ENCODE results near the gene BANF2. TPM values are rescaled to one million over a fixed set of nuclear protein-coding genes. Genes with fewer than 3 reads are reported as not detected.
A peak's percentile ranks its signal among the peaks of the same experiment; 100 is the strongest.

Gene BANF2
- total and polyA plus RNA-seq, 2 of the 13 experiments (the other 11 are each of a cell fraction or from before 2014, with no cell fraction given), result 0.35 TPM; not detected in 1

DNA sequence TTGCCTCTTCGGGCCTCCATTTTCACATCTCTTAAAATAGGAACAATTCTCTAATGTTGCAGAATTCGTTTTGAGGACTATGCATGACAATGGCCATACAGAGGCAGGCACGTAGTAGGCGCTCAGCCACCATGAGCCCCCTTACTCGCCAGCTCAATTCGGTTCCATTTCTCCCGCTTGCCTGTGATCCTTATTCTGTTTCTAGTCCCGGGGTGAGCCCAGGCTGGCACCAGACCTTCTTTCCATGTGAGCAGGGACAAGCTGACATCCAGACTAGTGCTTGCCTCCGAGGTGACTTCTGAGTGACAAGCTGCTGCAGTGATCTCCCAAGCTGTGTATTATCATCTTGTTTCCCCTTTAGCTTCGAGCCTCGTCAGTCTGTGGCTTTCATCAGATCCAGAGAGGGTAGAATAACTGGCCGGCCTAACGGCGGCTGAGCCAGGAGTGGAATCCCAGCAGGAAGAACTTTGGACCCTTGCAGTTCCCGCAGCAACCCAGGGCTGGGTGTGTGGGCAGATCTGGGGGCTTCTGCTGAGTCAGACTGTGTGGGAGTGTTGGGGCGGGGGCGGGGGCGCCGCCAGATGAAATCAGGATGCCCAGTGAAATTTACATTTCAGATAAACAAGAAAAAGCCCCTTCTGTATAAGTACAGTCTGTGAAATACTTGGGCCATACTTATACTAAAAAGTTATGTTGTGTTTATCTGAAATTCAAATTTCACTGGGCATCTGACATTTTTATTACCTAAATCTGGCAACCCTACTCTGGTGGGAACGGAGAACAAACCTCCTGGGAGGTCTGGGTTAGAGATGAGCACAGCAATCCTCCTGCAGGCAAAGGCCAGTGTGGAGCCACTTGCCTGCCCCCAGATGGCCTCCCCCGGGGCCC lies 10.9 kb downstream of the BANF2 start (continued):
- peak; percentile 39; the same call in 1 of the 2 replicates for TF ChIP-seq PRDM15 (CRISPR knock-in tag; IDR thresholded peaks at IDR 0.05)
- TF ChIP-seq, protein P1, sequence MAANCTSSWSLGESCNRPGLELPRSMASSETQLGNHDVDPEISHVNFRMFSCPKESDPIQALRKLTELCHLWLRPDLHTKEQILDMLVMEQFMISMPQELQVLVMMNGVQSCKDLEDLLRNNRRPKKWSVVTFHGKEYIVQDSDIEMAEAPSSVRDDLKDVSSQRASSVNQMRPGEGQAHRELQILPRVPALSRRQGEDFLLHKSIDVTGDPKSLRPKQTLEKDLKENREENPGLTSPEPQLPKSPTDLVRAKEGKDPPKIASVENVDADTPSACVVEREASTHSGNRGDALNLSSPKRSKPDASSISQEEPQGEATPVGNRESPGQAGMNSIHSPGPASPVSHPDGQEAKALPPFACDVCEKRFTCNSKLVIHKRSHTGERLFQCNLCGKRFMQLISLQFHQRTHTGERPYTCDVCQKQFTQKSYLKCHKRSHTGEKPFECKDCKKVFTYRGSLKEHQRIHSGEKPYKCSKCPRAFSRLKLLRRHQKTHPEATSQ (CRISPR knock-in tag; IDR thresholded peaks at IDR 0.05; ENCODE audit: borderline replicate concordance), result 0 out of 2 replicates have a peak, but pooled peaks have one; percentile 72
- no peak for TF ChIP-seq MZF1 (CRISPR knock-in tag; IDR thresholded peaks at IDR 0.05; ENCODE audit: borderline replicate concordance)
- TF ChIP-seq MTERF4 (CRISPR knock-in tag; IDR thresholded peaks at IDR 0.05), result no peak
- TF ChIP-seq, protein P2, sequence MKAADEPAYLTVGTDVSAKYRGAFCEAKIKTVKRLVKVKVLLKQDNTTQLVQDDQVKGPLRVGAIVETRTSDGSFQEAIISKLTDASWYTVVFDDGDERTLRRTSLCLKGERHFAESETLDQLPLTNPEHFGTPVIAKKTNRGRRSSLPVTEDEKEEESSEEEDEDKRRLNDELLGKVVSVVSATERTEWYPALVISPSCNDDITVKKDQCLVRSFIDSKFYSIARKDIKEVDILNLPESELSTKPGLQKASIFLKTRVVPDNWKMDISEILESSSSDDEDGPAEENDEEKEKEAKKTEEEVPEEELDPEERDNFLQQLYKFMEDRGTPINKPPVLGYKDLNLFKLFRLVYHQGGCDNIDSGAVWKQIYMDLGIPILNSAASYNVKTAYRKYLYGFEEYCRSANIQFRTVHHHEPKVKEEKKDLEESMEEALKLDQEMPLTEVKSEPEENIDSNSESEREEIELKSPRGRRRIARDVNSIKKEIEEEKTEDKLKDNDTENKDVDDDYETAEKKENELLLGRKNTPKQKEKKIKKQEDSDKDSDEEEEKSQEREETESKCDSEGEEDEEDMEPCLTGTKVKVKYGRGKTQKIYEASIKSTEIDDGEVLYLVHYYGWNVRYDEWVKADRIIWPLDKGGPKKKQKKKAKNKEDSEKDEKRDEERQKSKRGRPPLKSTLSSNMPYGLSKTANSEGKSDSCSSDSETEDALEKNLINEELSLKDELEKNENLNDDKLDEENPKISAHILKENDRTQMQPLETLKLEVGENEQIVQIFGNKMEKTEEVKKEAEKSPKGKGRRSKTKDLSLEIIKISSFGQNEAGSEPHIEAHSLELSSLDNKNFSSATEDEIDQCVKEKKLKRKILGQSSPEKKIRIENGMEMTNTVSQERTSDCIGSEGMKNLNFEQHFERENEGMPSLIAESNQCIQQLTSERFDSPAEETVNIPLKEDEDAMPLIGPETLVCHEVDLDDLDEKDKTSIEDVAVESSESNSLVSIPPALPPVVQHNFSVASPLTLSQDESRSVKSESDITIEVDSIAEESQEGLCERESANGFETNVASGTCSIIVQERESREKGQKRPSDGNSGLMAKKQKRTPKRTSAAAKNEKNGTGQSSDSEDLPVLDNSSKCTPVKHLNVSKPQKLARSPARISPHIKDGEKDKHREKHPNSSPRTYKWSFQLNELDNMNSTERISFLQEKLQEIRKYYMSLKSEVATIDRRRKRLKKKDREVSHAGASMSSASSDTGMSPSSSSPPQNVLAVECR (CRISPR knock-in tag; IDR thresholded peaks at IDR 0.05; ENCODE audit: borderline replicate concordance), result peak; percentile 69
- no peak for TF ChIP-seq IRF9 (CRISPR knock-in tag; IDR thresholded peaks at IDR 0.05; ENCODE audit: borderline replicate concordance)
- TF ChIP-seq MYC (CRISPR knock-in tag; IDR thresholded peaks at IDR 0.05; ENCODE audit: borderline replicate concordance), result no peak
- TF ChIP-seq RFX1 (IDR thresholded peaks at IDR 0.05), result no peak; the same call in 1 of the 2 replicates
- TF ChIP-seq, protein P3, sequence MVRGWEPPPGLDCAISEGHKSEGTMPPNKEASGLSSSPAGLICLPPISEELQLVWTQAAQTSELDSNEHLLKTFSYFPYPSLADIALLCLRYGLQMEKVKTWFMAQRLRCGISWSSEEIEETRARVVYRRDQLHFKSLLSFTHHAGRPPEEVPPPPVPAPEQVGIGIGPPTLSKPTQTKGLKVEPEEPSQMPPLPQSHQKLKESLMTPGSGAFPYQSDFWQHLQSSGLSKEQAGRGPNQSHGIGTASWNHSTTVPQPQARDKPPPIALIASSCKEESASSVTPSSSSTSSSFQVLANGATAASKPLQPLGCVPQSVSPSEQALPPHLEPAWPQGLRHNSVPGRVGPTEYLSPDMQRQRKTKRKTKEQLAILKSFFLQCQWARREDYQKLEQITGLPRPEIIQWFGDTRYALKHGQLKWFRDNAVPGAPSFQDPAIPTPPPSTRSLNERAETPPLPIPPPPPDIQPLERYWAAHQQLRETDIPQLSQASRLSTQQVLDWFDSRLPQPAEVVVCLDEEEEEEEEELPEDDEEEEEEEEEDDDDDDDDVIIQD (CRISPR knock-in tag; IDR thresholded peaks at IDR 0.05; ENCODE audit: low read depth), result peak; percentile 38; the same call in 1 of the 2 replicates
- TF ChIP-seq ATAD3A (CRISPR knock-in tag; IDR thresholded peaks at IDR 0.05), result no peak
- TF ChIP-seq TCF7L2 (IDR thresholded peaks at IDR 0.05; ENCODE audit: low read depth, low read length), result no peak
- no peak for TF ChIP-seq TRIM24 (CRISPR knock-in tag; IDR thresholded peaks at IDR 0.05)
- TF ChIP-seq ZNF816 (CRISPR knock-in tag; IDR thresholded peaks at IDR 0.05; ENCODE audit: borderline replicate concordance), result no peak
- no peak for TF ChIP-seq ZNF138 (CRISPR knock-in tag; IDR thresholded peaks at IDR 0.05; ENCODE audit: low read depth)

All from HepG2 (cell line).